Liver (tissue), 9 donors: ENCODE measurements around the gene PDLIM1. TPM values are rescaled to one million over a fixed set of nuclear protein-coding genes. Genes with fewer than 3 reads are reported as not detected.
A peak's percentile ranks its signal among the peaks of the same experiment; 100 is the strongest.

Source experiments
- DNase-seq: peaks from one replicate; pipeline ENCODE4 v3.0.0-alpha.2; 2017; ENCODE audit warnings: low spot score
- H3K27ac ChIP-seq, 2 donors: one replicate each; pipeline ENCODE4 v1.7.0; 2013; ENCODE audit warnings: inconsistent platforms in 2 of 2, low read length in 2 of 2, control low read depth in 1 of 2, low read depth in 1 of 2, mild to moderate bottlenecking in 1 of 2
- H3K27me3 ChIP-seq, 4 donors: one replicate each; pipeline versions ENCODE4 v1.6.1 to v1.7.0; 2013; ENCODE audit warnings: low read length in 3 of 4, inconsistent platforms in 1 of 4, mild to moderate bottlenecking in 1 of 4, moderate library complexity in 1 of 4; ENCODE audit not compliant: control insufficient read depth in 4 of 4, insufficient read depth in 4 of 4
- H3K36me3 ChIP-seq, 4 donors: one replicate each; pipeline versions ENCODE4 v1.6.1 to v1.7.0; 2013; ENCODE audit warnings: low read length in 3 of 4, mild to moderate bottlenecking in 3 of 4, low read depth in 1 of 4, moderate library complexity in 1 of 4; ENCODE audit not compliant: control insufficient read depth in 4 of 4, insufficient read depth in 3 of 4
- H3K4me1 ChIP-seq, 4 donors: one replicate each; pipeline versions ENCODE4 v1.6.1 to v1.7.0; 2013; ENCODE audit warnings: low read length in 3 of 4, mild to moderate bottlenecking in 3 of 4, moderate library complexity in 1 of 4; ENCODE audit not compliant: control insufficient read depth in 4 of 4, insufficient read depth in 4 of 4
- H3K4me3 ChIP-seq, 3 donors: one replicate each; pipeline versions ENCODE4 v1.6.1 to v1.7.0; 2013; ENCODE audit warnings: low read length in 3 of 3, control low read depth in 1 of 3, low read depth in 1 of 3, mild to moderate bottlenecking in 1 of 3
- H3K9ac ChIP-seq, 2 donors: one replicate each; pipeline ENCODE4 v1.7.0; 2013; ENCODE audit warnings: low read length in 2 of 2, mild to moderate bottlenecking in 2 of 2, moderate library complexity in 2 of 2, control low read depth in 1 of 2, low read depth in 1 of 2
- H3K9me3 ChIP-seq, 4 donors: one replicate each; pipeline versions ENCODE4 v1.6.1 to v1.7.0; 2013; ENCODE audit warnings: low read length in 3 of 4; ENCODE audit not compliant: control insufficient read depth in 4 of 4
- ATF3 ChIP-seq: IDR thresholded peaks from 2 replicates; pipeline ENCODE4 v1.6.1; 2016; ENCODE audit warnings: antibody characterized with exemption
- CTCF ChIP-seq: fragments of 150-350 bp; IDR thresholded peaks from 2 replicates; pipeline ENCODE4 v1.5.1; 2017; ENCODE audit warnings: improper control_type of control experiment, low read depth, low read length; ENCODE audit not compliant: missing input control
- EGR1 ChIP-seq, 2 donors: IDR thresholded peaks; 2 replicates each; pipeline ENCODE4 v1.6.1; 2016 to 2018; ENCODE audit warnings: antibody characterized with exemption in 2 of 2, low read depth in 2 of 2
- FOXA1 ChIP-seq: IDR thresholded peaks from 2 replicates; pipeline ENCODE4 v1.6.1; 2016; ENCODE audit warnings: antibody characterized with exemption
- FOXA2 ChIP-seq: IDR thresholded peaks from 2 replicates; pipeline ENCODE4 v1.6.1; 2016; ENCODE audit warnings: antibody characterized with exemption
- GABPA ChIP-seq, 2 donors: IDR thresholded peaks in 1 of 2; conservative IDR thresholded peaks in 1 of 2; 2 replicates each; pipeline ENCODE4 v1.6.1; 2016; ENCODE audit warnings: antibody characterized with exemption in 2 of 2, mild to moderate bottlenecking in 1 of 2, moderate library complexity in 1 of 2
- HNF4A ChIP-seq, 2 donors: conservative IDR thresholded peaks; 2 replicates each; pipeline ENCODE4 v1.6.1; 2016; ENCODE audit warnings: antibody characterized with exemption in 2 of 2, mild to moderate bottlenecking in 2 of 2
- HNF4G ChIP-seq: IDR thresholded peaks from 2 replicates; pipeline ENCODE4 v1.6.1; 2016; ENCODE audit warnings: antibody characterized with exemption
- JUND ChIP-seq, 2 donors: IDR thresholded peaks; 2 replicates each; pipeline ENCODE4 v1.6.1; 2016; ENCODE audit warnings: antibody characterized with exemption in 2 of 2
- MAX ChIP-seq: IDR thresholded peaks from 2 replicates; pipeline ENCODE4 v1.6.1; 2016; ENCODE audit warnings: antibody characterized with exemption
- NR2F2 ChIP-seq: IDR thresholded peaks from 2 replicates; pipeline ENCODE4 v1.6.1; 2016; ENCODE audit warnings: antibody characterized with exemption
- RAD21 ChIP-seq, 2 donors: IDR thresholded peaks; 2 replicates each; pipeline ENCODE4 v1.6.1; 2016; ENCODE audit warnings: antibody characterized with exemption in 2 of 2, mild to moderate bottlenecking in 2 of 2
- REST ChIP-seq: IDR thresholded peaks from 2 replicates; pipeline ENCODE4 v1.6.1; 2016; ENCODE audit warnings: antibody characterized with exemption, mild to moderate bottlenecking
- RXRA ChIP-seq, 2 donors: IDR thresholded peaks; 2 replicates each; pipeline ENCODE4 v1.6.1; 2017 to 2018; ENCODE audit warnings: antibody characterized with exemption in 2 of 2, mild to moderate bottlenecking in 1 of 2
- SP1 ChIP-seq: IDR thresholded peaks from 2 replicates; pipeline ENCODE4 v1.6.1; 2018; ENCODE audit warnings: antibody characterized with exemption, mild to moderate bottlenecking
- TAF1 ChIP-seq: conservative IDR thresholded peaks from 2 replicates; pipeline ENCODE4 v1.6.1; 2016; ENCODE audit warnings: antibody characterized with exemption, mild to moderate bottlenecking
- YY1 ChIP-seq: IDR thresholded peaks from 2 replicates; pipeline ENCODE4 v1.6.1; 2016; ENCODE audit warnings: antibody characterized with exemption, mild to moderate bottlenecking
- ZBTB33 ChIP-seq: IDR thresholded peaks from 2 replicates; pipeline ENCODE4 v1.6.1; 2016; ENCODE audit warnings: antibody characterized with exemption
- WGBS: extraction: QIAGEN DNeasy Blood & Tissue Kit; methylation state at CpG from one replicate; pipeline ENCODE4 v1.1.7; 2013; 5-methylcytosine and 5-hydroxymethylcytosine counted together
- polyA plus RNA-seq, 2 donors: library from polyadenylated mRNA; stranded (reverse) in 1 of 2; unstranded in 1 of 2; fragments of 200-250 nt in 1 of 2; fragments of >200 nt in 1 of 2; fragmentation: Nextera tagmentation in 1 of 2; extraction: Ambion mirVana in 1 of 2; gene quantifications; one replicate each; pipeline versions ENCODE4 v1.2.1 to v1.2.3, GENCODE V29; 2013 to 2015
- total RNA-seq, 2 donors: library from RNA; depleted of rRNA; stranded (reverse); fragments of >200 nt; gene quantifications; one replicate each; pipeline ENCODE4 v1.2.3, GENCODE V29; 2014
- donor health status: healthy.
- donor health status: healthy.
- donor health status: healthy.
- donor health status: healthy.
- donor health status: healthy.

Gene PDLIM1
- total and polyA plus RNA-seq, 4 donors: 16.8 to 73.4 (median 44.5) TPM

- peaks cover 4 to 17% (median 9%) of the 10 kb centered on the region in 4 donors for H3K36me3 ChIP-seq
- DNase-seq: no peak
- 81% methylated on average over 12 of the region's 12 CpGs for WGBS
These were observed 22.4 kb downstream of the PDLIM1 start for GRCh38 chr10:95268438-95268837.

More at GRCh38 chr10:95268438-95268837, 22.4 kb downstream of the PDLIM1 start:
- Histone ChIP-seq H3K9ac (no peak overlapping the region), H3K27ac (peak overlapping the region; percentile 66 to 76), H3K4me1 (peaks cover 3 to 8% (median 4%) of the 10 kb centered on the region in 4 donors), H3K9me3 (no peaks in the 10 kb centered on the region), H3K27me3 (no peaks in the 10 kb centered on the region), H3K4me3 (no peak overlapping the region)
- TF ChIP-seq SP1 (peak; percentile 53), MAX (no peak), FOXA1 (no peak), REST (no peak), CTCF (no peak), TAF1 (no peak), ZBTB33 (no peak), ATF3 (no peak), GABPA (IDR thresholded peaks at IDR 0.05 in 1 of 2, conservative IDR thresholded peaks at IDR 0.05 in 1 of 2) (no peak), YY1 (no peak), EGR1 (IDR thresholded peaks at IDR 0.05; ENCODE audit: low read depth in 2 of 2) (no peak), JUND (IDR thresholded peaks at IDR 0.05) (no peak), RXRA (IDR thresholded peaks at IDR 0.05) (peak in 1 of 2 donors; percentile 12), HNF4G (no peak), FOXA2 (no peak), HNF4A (conservative IDR thresholded peaks at IDR 0.05) (no peak), NR2F2 (peak; percentile 95), RAD21 (IDR thresholded peaks at IDR 0.05) (peak in 1 of 2 donors; percentile 44)
